NCI-H187 treated with DMSO at 0.1 percent for 48 hours (cell line): ENCODE results near the gene DNMT1.

Source experiments
- DNase-seq: peaks from one replicate; lab custom pipeline; 2025; lab: John Stamatoyannopoulos, UW

The DNMT1 gene

DNA sequence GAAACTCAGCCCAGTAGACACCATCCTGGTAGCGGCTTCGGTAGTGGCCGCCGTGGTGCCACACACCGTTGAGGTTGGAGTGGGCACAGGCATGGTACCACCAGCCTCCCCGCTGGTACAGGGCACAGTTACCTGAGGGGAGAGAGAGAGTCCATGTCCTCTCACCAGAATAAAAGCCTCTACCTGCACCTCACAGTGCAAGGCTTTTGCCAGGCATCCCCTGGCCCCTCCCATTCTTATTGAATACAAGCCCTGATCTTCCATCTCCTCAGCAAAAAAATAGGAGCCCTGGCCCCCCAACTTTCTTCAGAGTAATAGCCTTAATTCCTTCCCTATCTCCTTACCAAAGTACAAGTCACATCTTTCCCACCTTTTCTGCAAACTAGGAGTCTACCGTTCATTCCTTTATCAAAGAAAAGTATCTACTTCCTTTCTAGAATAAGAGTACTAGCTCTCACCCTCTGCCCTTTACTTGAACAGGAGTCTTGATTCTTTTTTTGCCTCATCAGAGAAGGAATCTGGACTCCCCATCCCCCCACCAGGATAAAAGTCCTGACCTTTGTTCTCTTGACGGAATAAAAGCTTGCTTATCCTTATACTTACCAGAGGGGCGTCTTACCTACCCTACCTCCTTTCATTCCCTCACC, 102.0 kb downstream of the DNMT1 start:
- DNase-seq = no peak

GRCh38 chr19:10091895-10092641, 102.7 kb downstream of the DNMT1 start:
- DNase-seq = no peak

DNA sequence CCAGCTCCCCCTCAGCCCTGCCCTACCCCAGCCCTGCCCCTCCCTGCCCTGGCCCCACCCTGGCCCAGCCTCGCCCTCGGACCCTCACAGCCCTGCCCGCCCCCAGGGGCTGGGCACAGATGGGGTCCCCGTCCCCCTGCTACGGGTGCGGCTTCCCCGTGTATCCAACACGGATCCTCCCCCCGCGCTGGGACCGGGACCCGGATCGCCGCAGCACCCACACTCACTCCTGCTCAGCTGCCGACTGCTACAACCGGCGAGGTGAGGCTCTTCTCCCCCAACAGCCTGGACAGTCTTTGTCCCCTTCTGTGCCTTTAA, 103.4 kb downstream of the DNMT1 start:
- DNase-seq = no peak

DNA sequence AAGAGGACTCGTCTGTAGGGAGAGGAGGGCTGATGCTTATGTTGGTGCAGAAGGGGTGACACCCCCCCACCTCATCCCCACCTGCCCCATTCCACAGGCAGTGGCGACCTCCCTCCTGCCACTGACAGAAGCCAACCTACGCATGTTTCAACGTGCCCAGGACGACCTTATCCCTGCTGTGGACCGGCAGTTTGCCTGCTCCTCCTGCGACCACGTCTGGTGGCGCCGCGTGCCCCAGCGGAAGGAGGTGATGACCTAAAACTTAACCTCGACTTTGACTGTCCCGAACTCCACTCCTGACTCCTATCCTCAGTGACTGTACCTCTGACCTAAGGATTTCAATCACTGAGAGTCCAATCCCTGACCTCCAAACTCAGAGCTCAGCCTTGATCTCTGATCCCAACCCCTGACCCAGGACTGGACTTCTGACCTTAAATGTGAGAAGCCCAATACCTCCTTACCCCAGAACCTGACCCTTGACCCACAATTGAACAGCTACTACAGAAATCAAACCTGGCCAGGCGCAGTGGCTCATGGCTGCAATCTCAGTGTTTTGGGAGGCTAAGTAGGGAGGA, 104.9 kb downstream of the DNMT1 start:
- DNase-seq = no peak

- no peak for DNase-seq
Measured at GRCh38 chr19:10088949-10089554, 105.7 kb downstream of the DNMT1 start.

- DNase-seq = no peak
Measured at GRCh38 chr19:10087296-10088061, 107.3 kb downstream of the DNMT1 start.

DNA sequence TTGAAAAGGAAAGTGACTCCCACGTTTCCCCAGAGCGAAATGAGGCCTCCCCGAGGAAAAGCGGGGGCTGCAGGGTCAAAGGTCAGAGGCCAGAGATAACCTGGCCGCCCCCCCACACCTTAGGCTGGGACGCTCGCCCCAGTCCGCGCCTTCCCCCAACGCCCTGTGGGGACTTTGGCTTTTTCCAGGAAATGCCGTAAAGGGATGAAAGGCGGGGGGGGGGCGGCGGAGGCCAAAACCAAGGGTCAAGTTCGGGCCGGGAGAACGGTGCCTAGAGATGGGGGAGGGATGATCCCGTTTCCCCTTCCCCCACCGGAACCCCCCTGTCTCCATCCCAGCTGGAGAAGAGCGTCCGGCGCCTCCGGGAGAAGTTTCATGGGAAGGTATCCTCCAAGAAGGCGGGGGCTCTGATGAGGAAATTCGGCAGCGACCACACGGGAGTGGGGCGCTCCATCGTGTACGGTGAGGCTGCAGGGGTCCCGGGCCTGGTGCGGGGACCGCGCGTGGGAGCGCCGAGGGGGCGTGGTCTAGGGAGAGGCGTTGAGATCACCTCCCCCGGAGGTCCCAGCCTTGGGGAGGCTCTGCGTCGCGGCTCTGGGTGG, 108.1 kb downstream of the DNMT1 start:
- DNase-seq = no peak

DNA sequence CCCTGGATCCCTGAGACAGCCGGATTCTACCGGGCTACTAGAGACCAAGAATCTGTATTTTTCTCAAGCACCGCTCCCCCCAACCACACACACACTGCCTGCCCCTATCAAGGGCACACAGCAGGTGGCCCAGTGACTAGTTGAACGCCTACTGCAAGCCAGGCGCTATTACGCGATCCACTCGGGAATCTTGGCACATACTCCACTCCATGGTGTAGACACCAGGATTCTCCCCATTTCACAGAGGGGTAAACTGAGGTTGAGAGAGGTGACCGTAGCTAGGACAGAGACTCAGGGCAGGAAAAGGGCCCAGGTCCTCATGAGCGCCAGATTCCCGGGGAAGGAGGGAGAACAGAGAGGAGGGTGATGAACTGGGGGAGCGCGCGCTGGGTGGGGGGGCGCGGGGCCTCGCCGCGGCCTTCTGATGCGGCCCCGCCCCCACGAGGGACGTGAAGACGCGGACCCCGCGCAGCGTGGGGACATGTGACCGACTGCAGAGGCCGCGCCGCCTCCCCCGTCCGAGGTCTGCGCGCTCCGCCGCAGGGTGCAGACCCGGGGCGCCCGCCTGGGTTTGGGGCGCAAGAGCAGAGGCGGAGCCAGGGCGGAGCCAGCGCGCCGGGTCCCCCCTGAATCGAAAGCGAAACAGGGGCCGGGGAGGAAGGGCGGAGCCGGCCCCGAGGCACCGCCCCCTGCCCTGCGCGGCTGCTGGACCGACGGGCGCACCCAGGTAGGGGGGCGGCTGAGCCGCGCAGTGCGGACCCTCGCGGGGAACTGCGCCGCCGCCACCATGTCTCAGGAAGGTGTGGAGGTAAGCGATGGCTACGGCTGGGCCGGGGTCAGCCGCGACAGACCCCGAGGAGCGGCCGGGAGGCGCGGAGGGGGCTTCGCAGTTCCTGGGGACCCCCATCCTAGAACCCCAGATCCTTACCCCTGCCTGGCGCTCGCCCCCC, 108.8 kb downstream of the DNMT1 start, which contains the start of gene SHFL:
Gene SHFL (plus strand): TSS at position 677 of the 950 bp plus-strand sequence. CDS start 111 bp downstream, at position 788.
- DNase-seq = no peak

DNA sequence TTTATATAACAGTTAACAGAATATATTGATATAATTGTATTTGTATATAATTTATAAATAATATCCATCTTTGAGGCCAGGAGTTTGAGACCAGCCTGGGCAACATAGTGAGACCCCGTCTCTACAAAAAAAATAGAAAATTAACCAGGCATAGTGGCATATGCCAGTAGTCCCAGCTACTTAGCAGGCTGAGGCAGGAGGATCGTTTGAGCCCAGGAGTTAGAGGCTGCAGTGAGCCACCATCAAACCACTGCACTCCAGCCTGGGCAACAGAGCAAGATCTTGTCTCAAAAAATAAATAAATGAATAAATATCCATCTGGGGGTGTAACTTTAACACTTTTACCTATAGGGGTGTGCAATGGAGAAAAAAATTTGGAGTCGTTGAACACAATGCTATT, 110.0 kb downstream of the DNMT1 start:
- no peak for DNase-seq

DNA sequence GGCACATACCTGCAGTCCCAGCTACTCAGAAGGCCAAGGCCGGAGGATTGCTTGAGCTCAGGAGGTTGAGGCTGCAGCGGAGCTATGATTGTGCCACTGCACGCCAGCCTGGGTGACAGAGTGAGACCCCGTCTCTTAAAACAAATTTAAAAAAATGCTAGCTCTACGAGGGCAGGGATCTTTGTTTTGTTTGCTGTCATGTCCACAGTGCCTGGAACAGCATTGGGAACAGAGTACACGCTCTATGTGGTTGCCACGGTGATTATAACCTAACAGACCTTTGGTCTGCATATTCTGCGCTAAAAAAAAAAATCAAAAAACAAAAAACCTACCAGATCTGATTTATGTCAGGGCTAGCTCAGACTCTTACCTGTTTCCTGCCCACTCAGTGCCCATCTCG, 110.8 kb downstream of the DNMT1 start:
- no peak for DNase-seq
